Amniotic stem cell (primary cell): ENCODE measurements around the gene TMEM175.

Experiments used
- DNase-seq: peaks from one replicate; lab custom pipeline; 2025; lab: John Stamatoyannopoulos, UW

The TMEM175 gene

DNA sequence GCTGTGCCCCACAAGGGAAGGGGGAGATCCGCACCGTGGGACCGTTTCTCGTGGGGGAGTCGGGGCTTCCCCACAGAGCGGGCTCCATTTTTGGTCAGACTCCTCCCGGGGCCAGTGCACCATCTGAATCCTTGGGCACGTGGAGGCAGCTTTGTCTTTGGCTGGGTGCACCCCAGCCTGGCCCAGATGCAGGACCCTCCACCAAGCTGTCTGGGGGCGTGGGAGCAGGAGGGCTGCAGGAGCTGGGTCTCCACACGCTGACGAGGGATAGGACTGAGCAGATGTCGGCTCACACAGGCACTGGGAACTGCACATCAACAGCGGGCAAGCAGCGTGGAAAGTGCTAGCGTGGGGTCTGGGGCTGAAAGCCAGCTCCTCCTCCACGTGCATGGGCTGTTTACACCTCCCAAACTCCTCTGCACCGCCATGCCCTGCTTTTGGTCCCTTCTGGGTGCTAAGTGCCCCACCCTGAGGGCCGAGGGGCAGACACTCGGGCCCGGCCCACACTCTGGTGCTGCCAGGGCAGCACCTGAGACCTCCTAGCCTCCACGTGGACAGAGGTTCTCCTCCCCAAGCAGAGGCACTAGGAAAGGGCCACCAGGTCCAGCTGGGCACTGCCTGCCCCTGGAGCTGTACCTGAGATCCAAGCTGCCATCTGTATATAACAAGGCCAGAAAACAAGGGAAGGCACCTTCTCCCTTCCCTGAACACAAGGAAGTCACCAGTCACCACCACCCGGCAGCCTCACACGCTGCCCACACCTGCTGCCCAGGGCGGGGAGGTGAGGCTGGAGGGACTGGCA is 27.3 kb downstream of the TMEM175 start:
- no peak for DNase-seq

DNA sequence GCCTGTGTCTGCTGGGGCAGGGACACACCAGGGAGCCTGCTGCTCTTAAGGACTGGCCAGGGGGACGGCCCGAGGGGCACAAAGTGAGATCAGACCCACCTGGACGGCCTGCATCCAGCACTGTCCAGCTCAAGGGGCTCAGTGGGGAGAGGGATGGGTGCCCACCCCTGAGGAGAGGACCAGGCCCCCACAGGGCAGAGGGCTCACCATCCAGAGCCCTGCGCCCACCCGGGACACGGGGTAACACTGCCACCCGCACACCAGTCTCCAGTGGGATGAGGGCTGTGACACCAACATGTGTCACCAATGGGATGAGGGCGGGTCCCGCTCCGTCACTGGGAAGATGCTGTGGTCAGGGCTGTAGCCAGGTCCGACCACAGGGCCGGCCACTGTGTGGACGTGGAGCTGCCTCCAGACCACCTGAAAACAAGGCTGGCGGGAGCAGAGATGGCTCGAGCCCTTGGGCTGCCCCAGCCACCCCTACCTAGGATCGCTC is 27.9 kb downstream of the TMEM175 start:
- DNase-seq, result no peak

DNA sequence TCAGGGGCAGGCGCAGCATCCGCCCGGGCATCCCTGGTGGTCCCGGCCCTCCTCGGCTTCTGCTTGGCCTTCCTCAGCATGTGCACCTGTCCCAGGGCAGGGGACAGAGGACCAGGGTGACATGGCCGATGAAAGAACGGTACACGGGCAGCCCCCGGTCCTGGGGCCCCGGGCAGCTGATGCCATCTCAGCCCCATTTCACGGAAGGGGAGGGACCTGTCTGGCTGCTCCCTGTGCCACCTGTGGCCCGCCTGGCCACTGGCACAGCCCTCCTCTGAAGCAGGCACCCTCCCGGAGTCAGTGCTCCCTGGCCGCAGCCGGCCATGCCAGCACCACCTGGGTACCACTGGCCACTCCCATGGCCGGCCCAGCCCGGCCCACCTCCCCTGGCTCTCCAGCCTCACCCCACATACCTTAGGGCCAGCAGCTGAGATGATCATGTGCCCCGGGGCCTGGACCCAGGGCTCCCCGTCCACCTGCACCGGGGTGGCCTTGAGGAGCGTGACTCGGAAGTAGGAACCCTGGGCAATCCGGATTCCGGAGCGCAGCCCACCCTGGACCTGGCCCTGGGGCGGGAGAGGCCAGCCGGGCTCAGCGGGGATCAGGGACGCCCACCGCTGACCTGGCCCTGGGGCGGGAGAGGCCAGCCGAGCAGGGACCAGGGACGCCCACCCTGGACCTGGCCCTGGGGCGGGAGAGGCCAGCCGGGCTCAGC is 28.5 kb downstream of the TMEM175 start:
- DNase-seq, result no peak

DNA sequence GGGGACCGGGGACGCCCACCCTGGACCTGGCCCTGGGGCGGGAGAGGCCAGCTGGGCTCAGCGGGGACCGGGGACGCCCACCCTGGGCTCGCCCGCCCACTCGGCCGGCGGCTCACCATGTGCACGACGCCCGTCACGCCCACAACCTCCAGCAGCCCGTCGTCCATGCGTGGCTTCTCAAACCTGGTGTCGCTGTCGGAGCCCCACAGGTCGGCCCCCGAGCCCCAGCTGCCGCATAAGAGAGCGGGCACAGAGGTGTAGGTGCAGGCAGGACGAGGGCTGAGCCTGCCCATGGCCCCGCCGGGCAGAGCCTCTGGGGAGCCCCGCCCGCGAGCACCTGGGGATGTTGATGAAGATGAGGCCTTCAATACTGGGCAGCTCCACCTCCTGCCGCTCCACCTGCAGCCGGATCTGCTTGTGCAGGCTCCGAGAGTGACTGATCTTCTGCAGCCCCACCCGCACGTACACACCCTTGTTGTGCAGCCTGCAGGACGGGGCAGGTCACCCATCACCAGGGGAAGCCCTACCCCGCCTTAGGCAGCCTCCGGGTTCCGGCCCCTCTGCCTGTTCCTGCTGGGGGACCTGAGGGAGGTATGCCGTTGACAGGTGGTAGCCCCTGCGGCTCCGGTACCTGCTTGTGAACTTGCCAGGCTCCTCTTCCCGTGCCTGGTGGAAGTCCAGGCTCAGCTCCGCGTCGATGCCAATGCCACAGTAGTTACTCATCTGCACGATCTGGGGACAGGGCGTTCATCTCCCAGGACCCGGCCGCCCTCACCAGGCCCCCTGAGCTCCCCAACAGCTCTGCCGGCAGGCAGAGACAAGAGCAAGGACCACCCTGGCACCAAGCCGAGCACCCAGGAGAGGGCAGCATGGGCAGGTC is 29.3 kb downstream of the TMEM175 start:
- no peak for DNase-seq

DNA sequence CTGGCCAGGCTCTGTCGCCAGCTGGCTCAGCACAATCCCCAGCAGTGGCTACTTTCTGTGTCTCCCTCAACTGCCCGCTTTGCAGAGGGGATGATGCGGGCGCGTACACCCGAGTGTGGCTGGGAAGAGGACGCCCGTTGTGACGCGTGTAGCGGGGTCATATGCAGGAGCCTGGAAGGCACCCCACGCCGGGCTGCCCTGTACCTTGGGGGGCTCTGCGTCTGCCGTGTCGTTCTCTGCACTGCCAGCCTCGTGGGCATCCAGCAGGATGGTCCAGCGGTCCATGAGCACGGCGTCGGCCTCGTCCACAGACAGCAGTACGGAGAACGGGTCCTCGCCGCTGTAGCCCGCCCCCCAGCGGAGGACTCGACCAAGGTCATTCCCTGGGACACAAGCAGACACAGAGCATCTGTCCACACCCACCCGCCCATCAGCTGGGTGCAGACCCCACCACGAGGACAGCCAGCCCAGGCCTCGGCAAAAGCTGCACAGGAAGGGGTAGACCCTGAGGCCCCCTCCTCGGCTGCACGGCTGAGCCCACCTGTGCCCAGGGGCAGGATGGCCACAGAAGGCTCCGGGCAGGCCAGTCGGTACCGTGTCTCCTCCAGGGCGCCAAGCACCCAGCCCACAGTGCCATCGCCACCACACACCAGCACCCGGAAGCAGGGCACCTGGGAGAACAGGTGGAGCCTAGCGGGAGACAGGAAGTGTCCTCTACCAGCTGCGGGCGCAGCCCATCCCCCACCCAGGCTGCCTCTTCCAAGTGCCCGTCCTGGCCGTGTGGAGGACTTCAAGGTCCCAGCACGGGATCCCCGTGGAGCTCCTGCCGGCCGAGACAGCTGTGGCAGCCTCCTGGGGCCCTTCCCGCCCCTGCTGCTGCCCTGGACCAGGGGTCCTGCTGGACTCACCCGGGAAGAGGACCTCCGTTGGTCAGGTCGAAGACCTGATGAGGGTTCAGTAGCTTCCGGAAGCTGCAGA is 30.3 kb downstream of the TMEM175 start:
- DNase-seq, result no peak

DNA sequence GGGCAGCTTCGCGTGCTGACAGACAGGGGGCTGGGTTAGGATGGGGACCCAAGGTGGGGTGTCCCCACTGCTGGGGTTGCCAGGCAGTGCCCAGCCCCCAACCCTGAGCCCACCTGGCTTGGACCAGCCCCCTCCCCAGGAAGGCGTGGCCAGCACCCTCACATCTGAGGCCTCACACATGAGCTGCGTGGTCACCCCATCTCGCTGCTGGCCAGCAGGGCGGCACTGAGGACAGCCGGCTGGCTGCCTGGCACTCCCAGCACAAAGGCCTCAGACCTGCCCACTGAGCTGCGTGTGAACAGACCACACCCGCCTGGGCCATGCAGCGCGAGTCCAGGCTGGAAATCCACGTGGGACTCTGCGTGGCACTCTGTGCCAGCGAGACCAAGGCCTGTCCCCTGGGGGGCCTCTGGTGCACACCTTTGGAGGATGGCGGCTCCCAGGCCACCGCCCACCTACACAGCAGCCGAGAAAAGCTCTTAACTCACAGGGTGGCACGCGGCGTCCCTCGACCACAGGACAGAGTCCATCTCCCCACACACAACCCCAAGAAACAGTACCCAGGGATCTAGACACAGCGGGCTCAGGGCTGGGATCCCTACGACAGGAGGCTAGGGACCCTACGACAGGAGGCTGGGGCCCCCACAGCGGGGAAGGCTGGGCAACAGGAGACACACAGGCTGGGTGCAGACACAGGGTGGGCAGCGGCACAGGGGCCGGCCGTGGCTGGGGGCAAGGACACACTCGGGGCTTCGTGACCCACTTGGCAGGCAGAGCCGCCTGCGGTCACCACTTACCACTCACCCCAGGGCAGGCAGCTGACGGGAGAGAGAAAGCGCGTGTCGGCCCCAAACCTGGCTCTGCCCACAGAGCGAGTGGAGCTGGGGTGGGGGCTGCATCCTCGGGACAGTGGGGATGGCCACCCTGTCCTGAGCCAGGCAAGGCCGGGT is 31.3 kb downstream of the TMEM175 start:
- no peak for DNase-seq

DNA sequence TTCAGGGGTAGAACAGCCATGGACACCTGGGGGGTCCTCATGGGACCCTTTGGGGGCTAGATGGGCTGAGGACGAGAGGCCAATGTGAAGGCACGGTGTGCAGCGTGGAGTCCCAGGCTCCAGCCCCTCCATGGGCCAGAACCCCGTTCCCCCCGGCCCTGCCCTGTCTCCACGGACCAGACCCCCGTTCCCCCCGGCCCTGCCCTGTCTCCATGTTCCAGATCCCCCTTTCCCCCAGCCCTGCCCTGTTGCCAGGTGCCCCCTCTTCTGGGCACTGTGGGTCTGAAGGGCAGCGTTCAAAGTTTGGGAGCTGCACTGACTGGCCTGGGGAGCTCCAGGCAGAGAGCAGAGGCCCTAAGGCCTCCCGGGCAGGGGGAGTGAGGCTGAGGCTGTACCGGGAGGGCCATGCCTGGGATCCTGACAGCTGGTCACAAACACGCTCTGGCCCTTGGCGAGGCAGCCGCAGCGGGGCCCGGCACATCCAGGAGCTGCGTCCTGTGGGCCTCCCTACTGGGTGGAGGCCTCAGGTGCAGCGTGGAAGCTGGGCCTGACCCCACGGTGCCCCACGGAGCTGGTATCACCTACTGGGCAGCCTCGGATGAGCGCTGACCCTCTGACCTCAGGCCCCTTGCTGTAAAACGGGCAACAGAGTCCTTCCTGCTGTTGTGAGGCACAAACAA is 32.2 kb downstream of the TMEM175 start:
- DNase-seq, result no peak

DNA sequence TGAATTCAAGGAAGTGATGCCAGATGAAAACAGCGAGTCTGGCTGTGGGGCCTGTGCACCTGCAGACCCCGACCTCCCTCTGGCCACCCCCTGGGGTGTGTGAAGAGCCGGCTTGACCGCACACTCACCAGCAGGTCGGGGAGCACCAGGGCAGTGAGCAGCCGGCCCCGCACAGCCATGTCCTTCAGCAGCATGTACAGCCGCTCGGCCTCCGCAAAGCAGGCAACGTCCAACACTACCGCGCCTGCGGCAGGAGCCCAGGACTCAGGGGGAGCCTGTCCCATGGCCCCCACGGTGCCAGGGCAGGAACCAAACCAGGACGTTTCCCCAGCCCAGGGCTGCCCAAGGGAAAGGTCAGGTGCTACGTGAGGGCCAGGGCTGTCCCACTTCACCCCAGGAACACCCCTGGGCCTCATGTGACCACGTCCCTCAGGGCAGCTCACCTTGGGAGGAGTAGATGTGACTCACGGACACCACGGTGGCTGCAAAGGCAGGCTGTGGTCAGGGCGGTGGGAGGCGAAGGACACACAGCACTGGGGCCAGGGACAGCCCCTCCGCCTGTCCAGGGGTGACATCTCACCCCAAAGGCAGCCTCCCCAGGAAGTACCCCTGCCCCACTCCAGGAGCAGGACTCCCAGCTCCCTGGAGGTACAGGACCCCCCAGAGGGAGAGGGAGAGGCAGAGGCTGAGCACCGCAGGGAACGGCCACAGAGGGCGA is 32.9 kb downstream of the TMEM175 start:
- no peak for DNase-seq

DNA sequence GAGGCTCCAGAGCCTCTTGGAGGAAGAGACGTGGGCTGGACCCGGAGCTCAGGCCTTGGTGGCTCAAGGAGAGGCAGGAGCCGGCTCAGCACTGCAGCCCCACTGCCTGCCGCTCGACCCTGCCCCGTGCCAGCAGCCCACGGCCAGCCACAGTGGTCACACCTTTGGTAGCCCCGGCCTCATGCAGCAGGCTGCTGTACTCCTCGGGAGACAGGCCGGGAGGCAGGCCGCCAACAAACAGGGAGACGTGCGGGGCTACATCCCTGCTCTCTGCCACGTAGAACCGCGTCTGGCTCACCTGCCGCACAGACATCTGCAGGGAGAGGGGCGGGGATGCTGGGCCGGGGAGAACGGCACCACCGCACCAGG is 33.5 kb downstream of the TMEM175 start:
- no peak for DNase-seq

DNA sequence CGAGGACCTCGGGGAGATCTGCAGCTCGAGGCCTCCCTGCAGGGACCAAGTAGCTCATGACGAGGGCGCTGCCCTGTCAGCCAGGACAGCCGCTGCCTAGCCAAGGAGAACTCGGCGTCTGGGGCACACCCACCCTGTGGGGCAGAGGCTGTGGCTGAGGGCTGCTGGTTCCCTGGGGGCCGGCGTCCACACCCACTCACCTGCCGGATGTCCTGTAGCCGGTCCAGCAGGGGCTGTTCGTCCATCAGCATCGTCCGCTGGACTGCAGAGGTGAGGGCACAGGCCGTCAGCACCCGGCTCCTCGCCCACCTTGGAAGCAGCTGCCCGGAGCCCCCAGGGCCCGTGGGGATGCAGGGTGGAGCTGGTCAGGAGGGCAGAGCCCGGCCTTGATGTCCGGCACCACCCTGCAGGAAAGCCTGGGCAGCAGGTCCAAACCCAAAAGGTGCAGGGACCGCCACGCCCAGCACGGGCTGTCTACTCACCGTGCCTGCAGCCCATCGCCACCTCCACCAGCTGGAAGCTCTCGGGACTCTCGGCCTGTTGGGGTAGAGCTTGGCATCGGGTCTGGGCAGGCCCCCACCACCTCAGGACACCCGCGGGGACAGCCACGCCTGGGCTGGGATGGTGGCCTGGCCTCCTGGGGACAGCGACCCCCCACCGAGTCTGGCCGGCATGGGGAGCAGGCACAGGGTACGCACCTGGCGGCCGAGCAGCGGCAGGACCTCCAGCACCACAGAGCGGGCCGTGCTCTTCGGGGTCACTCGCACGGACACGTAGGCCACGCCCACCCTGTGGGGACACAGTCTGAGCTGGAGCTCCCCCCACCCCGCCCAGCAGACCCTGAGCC is 34.2 kb downstream of the TMEM175 start:
- no peak for DNase-seq

DNA sequence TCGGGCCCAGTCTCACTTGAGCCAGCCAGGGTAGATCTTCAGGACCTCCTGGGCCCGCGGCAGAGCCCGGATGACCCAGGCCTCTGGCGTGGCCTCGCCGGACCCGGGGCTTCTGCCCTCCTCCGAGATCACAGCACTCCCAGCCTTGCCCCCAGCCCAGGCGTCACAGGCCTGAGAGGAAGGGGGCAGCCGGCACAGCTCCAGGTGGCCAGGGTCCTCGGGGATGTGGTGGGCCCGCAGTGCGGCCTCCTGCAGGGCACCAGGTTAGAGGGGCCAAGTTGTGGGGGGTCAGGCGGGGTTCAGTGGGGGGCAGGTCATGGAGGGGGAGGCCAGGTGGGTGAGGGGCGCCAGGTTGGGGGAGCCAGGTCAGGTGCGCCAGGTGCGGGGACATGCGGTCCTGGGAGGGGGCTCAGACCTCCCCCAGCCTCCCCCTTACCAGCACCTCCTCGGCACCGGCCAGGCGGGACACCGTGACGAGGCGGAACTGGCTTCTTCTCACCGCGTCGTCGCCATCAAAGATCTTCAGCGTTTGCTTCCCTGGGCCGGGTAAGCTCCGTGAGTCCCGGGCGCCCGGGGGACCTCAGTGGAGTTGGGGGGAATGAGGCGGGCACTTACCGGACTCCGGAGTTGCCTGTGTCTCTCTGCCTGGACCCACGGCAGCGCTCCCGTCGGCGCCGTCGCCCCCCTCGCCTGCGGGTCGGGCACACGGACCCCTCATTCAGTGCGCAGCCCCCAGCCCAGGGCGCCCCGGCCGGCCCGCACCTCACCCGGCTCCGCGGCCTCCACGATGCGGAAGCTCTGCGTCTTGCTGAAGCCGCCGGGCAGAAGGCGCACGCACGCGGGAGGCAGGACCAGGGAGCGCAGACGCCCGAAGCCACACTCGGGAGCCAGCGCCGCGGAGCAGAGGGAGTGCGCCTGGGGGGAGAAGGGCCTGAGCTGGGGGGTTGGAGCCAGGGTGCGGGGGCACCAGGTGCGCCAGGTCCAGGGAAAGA is 35.1 kb downstream of the TMEM175 start:
- no peak for DNase-seq

DNA sequence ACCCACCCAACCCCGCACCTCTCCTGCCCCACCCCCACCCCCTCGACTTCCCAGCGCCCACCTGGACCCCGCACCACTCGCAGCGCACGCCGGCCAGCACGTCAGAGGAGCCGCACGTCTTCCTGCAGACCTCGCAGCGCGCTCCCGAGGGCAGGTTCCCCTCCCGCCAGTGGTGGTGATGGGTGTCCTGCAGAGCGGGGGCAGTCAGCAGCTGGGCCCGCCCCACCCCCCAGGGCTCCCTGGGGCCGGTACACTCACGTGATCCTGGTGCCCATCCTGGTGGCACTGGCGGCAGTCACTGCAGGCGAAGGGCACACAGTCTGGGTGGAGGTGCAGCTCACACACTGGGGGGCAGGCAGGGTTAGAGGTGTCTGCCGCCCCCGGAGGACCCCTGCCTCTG is 36.0 kb downstream of the TMEM175 start:
- no peak for DNase-seq

DNA sequence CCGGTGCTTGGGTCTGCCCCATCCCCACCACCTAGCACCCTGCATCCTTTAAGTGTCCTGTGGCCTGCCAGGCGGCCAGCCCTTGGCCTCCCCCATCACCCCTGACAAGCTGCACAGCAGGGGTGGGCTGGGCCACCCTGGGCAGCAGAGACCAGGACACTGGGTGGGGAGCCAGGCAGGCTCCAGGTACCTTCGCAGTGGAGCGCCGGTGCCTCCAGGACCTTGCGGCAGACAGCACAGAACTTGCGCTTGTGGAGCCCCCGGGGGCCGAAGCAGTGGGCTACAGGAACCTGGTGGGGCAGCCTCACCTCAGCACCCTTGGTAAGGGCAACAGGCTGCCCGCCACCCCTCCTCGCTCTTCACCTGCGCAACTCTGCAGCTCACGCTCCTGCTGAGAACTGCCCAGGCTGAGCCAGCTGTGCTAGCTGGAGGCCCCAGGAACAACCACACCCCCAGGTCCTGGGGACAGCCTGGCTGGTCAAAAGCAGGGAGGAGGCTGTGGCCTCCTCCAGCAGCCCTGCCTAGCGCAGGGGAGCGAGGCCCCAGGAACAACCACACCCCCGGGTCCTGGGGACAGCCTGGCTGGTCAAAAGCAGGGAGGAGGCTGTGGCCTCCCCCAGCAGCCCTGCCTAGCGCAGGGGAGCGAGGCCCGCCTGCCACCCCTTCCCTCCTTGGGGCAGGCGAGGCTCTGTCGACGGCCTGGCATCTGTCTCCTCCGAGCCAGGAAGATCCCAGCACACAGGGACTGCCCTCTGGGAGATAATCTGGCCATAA is 36.5 kb downstream of the TMEM175 start:
- no peak for DNase-seq

DNA sequence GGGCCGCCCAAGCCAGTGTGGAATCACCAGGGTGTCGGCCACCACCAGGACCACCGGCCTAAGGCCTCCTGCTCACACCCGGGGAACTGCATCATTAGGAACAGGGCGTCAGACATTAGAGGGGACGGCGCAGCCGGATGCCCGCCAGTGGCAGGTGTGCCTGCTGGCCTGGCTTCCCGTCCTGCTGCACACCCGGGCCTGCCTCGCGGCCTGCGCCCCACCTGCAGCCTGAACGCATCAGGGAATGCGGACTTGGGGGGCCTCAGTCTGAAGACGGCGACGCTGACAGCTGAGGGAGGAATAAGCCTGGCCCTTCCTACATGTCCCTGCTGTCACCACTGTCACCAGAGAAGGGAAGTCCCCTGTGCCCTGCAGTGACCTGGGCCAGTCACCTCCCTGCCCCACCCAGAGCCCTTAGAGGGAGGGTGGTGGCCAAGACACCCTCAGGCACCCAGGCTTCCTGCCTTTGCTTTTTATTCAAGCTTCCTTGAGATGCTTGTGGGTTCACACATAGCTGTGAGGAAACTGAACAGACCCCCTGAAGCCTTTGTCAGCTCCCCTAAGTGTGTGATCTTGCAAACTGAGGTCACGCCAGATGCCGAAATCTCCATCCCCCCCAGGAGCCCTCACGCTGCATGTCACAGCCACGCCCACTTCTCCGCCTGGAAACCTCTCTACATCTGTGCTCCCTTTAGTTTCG is 37.9 kb downstream of the TMEM175 start:
- DNase-seq, result no peak

DNA sequence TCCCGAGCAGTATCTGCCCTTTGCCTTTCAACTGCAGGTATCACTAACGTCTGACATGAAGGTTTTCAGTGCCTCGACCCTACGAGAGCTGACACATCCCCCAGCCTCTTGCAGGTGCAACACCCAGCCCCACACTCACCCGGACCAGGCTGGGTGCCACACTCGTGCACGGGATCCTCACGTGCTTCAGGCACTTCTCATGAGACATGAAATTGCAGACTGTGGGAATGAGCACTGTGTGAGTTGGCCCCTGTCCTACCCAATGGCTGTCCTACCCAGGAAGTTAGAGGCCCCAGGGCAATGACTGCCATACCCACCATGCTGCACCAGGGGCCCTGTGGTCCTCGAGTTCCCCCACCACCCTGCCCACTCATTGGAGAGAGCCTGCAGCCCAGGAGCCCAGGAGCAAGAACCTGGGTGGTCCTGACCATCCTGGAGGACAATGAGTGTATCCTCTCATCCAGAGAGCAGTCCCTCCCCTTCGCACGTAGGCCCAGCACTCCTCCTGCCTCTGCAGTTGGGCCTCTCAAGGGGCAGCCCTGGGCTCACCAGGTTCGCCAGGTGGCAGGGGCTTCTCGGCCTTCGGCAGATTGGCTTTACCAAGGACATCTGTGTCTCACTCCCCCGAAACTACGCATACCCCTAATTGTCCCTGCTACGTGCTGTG is 38.7 kb downstream of the TMEM175 start:
- no peak for DNase-seq
